SU-DHL-6 (cell line): Measurements from ENCODE around the gene SMIM33.
"Not testable (repeated sequence)": the region's sequence is repeated elsewhere in the genome, so short reads cannot be mapped to it uniquely, and the experiment has no call there.

Experiments
- H2AFZ ChIP-seq: fragments of 200-600 bp; sonication (generic); 2 replicates; pipeline ENCODE4 v1.6.1; 2014; ENCODE audit warnings: low read depth, mild to moderate bottlenecking, moderate library complexity, mixed read lengths, antibody characterized with exemption, low read length; ENCODE audit not compliant: severe bottlenecking
- H3F3A ChIP-seq: fragments of 200-600 bp; shearing (Covaris generic); 2 replicates; pipeline ENCODE4 v1.6.0; 2016; ENCODE audit warnings: antibody characterized with exemption, mild to moderate bottlenecking; ENCODE audit not compliant: insufficient read depth
- H3K27ac ChIP-seq: fragments of 200-600 bp; sonication (generic); 2 replicates; pipeline ENCODE4 v1.5.1; 2016; ENCODE audit warnings: low read depth, mild to moderate bottlenecking, low read length, moderate library complexity, mixed read lengths
- H3K27me3 ChIP-seq: fragments of 200-600 bp; sonication (generic), shearing (Covaris generic); 2 replicates; pipeline ENCODE4 v1.6.0; 2014; ENCODE audit warnings: mild to moderate bottlenecking, low read length
- H3K36me3 ChIP-seq: fragments of 200-600 bp; sonication (generic); 2 replicates; pipeline ENCODE4 v1.6.1; 2014; ENCODE audit warnings: mild to moderate bottlenecking, low read length, mixed read lengths
- H3K4me2 ChIP-seq: fragments of 300-600, 200-600 bp; shearing (Covaris generic), sonication (generic); 2 replicates; pipeline ENCODE4 v1.6.0; 2014; ENCODE audit warnings: low read length, low read depth, mild to moderate bottlenecking; ENCODE audit not compliant: poor library complexity, severe bottlenecking
- H3K4me3 ChIP-seq: fragments of 200-600 bp; sonication (generic); 2 replicates; pipeline ENCODE4 v1.5.1; 2014; ENCODE audit warnings: antibody characterized with exemption, low read length, mild to moderate bottlenecking, mixed read lengths; ENCODE audit not compliant: insufficient read depth, poor library complexity, severe bottlenecking
- H3K79me2 ChIP-seq: fragments of 200-600 bp; sonication (generic); 2 replicates; pipeline ENCODE4 v1.6.1; 2014; ENCODE audit warnings: mild to moderate bottlenecking, low read length, moderate library complexity; ENCODE audit not compliant: insufficient read depth
- H3K9ac ChIP-seq: fragments of 200-600 bp; sonication (generic); 2 replicates; pipeline ENCODE4 v1.7.0; 2014; ENCODE audit warnings: mild to moderate bottlenecking, low read length
- H3K9me2 ChIP-seq: fragments of 200-600 bp; sonication (generic); replicated peaks from 2 replicates; pipeline ENCODE4 v1.6.1; 2014; ENCODE audit warnings: low read length; ENCODE audit not compliant: insufficient read depth
- H3K9me3 ChIP-seq: fragments of 200-600 bp; sonication (generic); 2 replicates; pipeline ENCODE4 v1.6.1; 2014; ENCODE audit warnings: low read length, mixed read lengths; ENCODE audit not compliant: insufficient read depth
- H4K20me1 ChIP-seq: fragments of 200-600 bp; sonication (generic); 2 replicates; pipeline ENCODE4 v1.6.1; 2014; ENCODE audit warnings: low read depth, mild to moderate bottlenecking, antibody characterized with exemption, low read length, moderate library complexity, mixed read lengths
- CTCF ChIP-seq: fragments of 200-600 bp; sonication (generic); IDR thresholded peaks from one replicate; pipeline ENCODE4 v1.5.1; 2017; ENCODE audit warnings: antibody characterized with exemption, mild to moderate bottlenecking, low read length, moderate library complexity; ENCODE audit not compliant: insufficient read depth, poor library complexity, severe bottlenecking
- EZH2phosphoT487 ChIP-seq: fragments of 200-600 bp; sonication (generic), shearing (Covaris generic); conservative IDR thresholded peaks from 2 replicates; pipeline ENCODE4 v1.6.1; 2018; ENCODE audit warnings: mild to moderate bottlenecking, antibody characterized with exemption, low read length, moderate library complexity, mixed read lengths

The SMIM33 gene

GRCh38 chr5:139435676-139436075, 35.1 kb upstream of the SMIM33 start:
- Histone ChIP-seq H4K20me1 (no peaks in the 10 kb centered on the region), H3K9ac (no peak overlapping the region), H3K36me3 (no peaks in the 10 kb centered on the region)

GRCh38 chr5:139438707-139439012, 32.1 kb upstream of the SMIM33 start:
- no peaks in the 10 kb centered on the region for H4K20me1 ChIP-seq
- H2AFZ ChIP-seq = peak overlapping the region; percentile 40
- H3K9me2 ChIP-seq = no peaks in the 10 kb centered on the region
- H3K4me3 ChIP-seq = peak overlapping the region; percentile 21
- no peak for TF ChIP-seq EZH2phosphoT487
- TF ChIP-seq CTCF = no peak
- H3F3A ChIP-seq = no peaks in the 10 kb centered on the region
- no peaks in the 10 kb centered on the region for H3K27me3 ChIP-seq
- no peaks in the 10 kb centered on the region for H3K9me3 ChIP-seq
- H3K79me2 ChIP-seq = no peaks in the 10 kb centered on the region
- peak overlapping the region; percentile 74 for H3K4me2 ChIP-seq
- no peaks in the 10 kb centered on the region for H3K36me3 ChIP-seq
- no peak overlapping the region for H3K27ac ChIP-seq
- peak overlapping the region; percentile 65; the same call in 1 of the 2 replicates for H3K9ac ChIP-seq

More at GRCh38 chr5:139435676-139436075, 35.1 kb upstream of the SMIM33 start:
- Histone ChIP-seq H3K27me3 (no peaks in the 10 kb centered on the region), H3K4me2 (no peak overlapping the region), H3K79me2 (no peaks in the 10 kb centered on the region), H3K9me2 (no peaks in the 10 kb centered on the region), H3K27ac (no peak overlapping the region), H3K9me3 (no peaks in the 10 kb centered on the region), H2AFZ (no peak overlapping the region), H3F3A (no peaks in the 10 kb centered on the region), H3K4me3 (no peak overlapping the region)
- TF ChIP-seq EZH2phosphoT487 (no peak), CTCF (no peak)

GRCh38 chr5:139439013-139439903, 31.5 kb upstream of the SMIM33 start, which contains the start of gene DNAJC18:
Gene DNAJC18 (minus strand): TSS chr5:139439525. CDS start chr5:139439445, 80 bp downstream.
- Histone ChIP-seq H3K79me2 (no peaks in the 10 kb centered on the region), H3F3A (no peaks in the 10 kb centered on the region), H3K4me3 (peak within 1 kb of the TSS; percentile 73), H2AFZ (peak within 1 kb of the TSS; percentile 99), H4K20me1 (no peaks in the 10 kb centered on the region), H3K9ac (peak within 1 kb of the TSS; percentile 65), H3K9me2 (no peaks in the 10 kb centered on the region), H3K36me3 (no peaks in the 10 kb centered on the region), H3K27me3 (no peaks in the 10 kb centered on the region), H3K4me2 (peak within 1 kb of the TSS; percentile 74), H3K27ac (peak within 1 kb of the TSS; percentile 45), H3K9me3 (no peaks in the 10 kb centered on the region)
- no peak for TF ChIP-seq CTCF
- TF ChIP-seq EZH2phosphoT487 = no peak

- not testable (repeated sequence) for H3K4me2 ChIP-seq, H3K36me3 ChIP-seq, H2AFZ ChIP-seq, H3K27ac ChIP-seq, H3K9ac ChIP-seq, H3K9me3 ChIP-seq, H3K27me3 ChIP-seq, H3K79me2 ChIP-seq, H3K4me3 ChIP-seq, H3F3A ChIP-seq, H3K9me2 ChIP-seq, H4K20me1 ChIP-seq
These were observed 30.4 kb upstream of the SMIM33 start for GRCh38 chr5:139440416-139440815.
